Breast epithelium (tissue), 4 donors: ENCODE results near the gene NUBPL. TPM values are rescaled to one million over a fixed set of nuclear protein-coding genes. Genes with fewer than 3 reads are reported as not detected.

Source experiments
- DNase-seq, 2 donors: peaks; one replicate each; pipeline ENCODE4 v3.0.0-alpha.2; 2019; ENCODE audit warnings: low spot score in 2 of 2
- H3K27ac ChIP-seq, 2 donors: fragments of 200-600 bp; sonication (generic) in 1 of 2; one replicate each; pipeline ENCODE4 v1.5.1; 2016 to 2019; ENCODE audit warnings: mild to moderate bottlenecking in 1 of 2
- H3K27me3 ChIP-seq, 2 donors: fragments of 200-600 bp; sonication (generic) in 1 of 2; one replicate each; pipeline versions ENCODE4 v1.5.1 to v1.6.0; 2017 to 2019; ENCODE audit warnings: control low read depth in 1 of 2, mild to moderate bottlenecking in 1 of 2
- H3K36me3 ChIP-seq: fragments of 200-600 bp; one replicate; pipeline ENCODE4 v1.5.1; 2019
- H3K4me1 ChIP-seq, 2 donors: fragments of 200-600 bp; sonication (generic); one replicate each; pipeline ENCODE4 v1.5.1; 2016 to 2019; ENCODE audit warnings: control low read depth in 1 of 2
- H3K4me3 ChIP-seq, 3 donors: fragments of 200-600 bp; sonication (generic); 1 replicate in 2 of 3; 2 replicates in 1 of 3; pipeline ENCODE4 v1.5.1; 2016 to 2019; ENCODE audit warnings: mild to moderate bottlenecking in 3 of 3, moderate library complexity in 2 of 3
- H3K9me3 ChIP-seq, 2 donors: fragments of 200-600 bp; sonication (generic) in 1 of 2; one replicate each; pipeline ENCODE4 v1.5.1; 2016 to 2019; ENCODE audit warnings: control low read depth in 1 of 2
- POLR2A ChIP-seq: fragments of 450-650 bp; IDR thresholded peaks from one replicate; pipeline ENCODE4 v1.6.1; 2016; ENCODE audit warnings: antibody characterized with exemption, mild to moderate bottlenecking, moderate library complexity
- POLR2AphosphoS5 ChIP-seq, 3 donors: sonication (generic); formaldehyde crosslinking; IDR thresholded peaks; one replicate each; pipeline ENCODE4 v1.6.1; 2017; ENCODE audit warnings: antibody characterized with exemption in 3 of 3
- intact Hi-C: fragments of 100-400 bp; cut with DNase I; formaldehyde crosslinking; loops from one replicate; pipeline ENCODE4 v1.15.1; 2023; ENCODE audit warnings: low total_unique reads
- total RNA-seq, 3 donors: library from RNA; depleted of rRNA; stranded (reverse); fragments of >200 nt; gene quantifications; one replicate each; pipeline ENCODE4 v1.1.0, GENCODE V29; 2016
- TF ChIP-seq, protein P1 (sequence below), 3 donors: fragments of 450-650 bp; IDR thresholded peaks; one replicate each; pipeline ENCODE4 v1.5.1; 2016 to 2017; ENCODE audit warnings: antibody characterized with exemption in 3 of 3, mild to moderate bottlenecking in 3 of 3, moderate library complexity in 3 of 3

The NUBPL gene
- total RNA-seq, 3 donors from 2014 or later = 10.9 to 16.2 (median 12.5) TPM

DNA sequence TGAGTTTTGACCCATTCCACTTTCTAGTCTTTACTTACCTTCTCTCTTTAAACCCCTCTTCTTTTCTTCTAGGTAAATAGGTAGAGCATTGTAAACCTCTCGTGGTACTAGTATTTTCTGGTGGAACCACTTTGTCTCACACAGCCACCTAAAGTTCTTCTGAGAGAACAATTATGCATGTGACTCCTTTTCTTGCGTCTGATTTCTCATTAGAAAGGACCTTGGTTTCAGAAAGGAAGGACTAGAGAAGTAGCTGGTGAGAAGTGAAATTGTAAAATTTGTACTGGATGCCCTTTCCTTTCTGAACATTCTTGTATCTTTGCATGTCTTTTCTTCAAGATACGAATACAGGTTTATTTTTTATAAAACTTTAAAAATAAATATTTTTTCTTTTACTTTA lies 99.0 kb downstream of the NUBPL start:
- H3K9me3 ChIP-seq = peaks cover 0 to 14% of the 10 kb centered on the region in 2 donors
- H3K27me3 ChIP-seq = no peaks in the 10 kb centered on the region
- H3K4me3 ChIP-seq = no peak overlapping the region
- H3K27ac ChIP-seq = no peak overlapping the region
- no peak for DNase-seq
- intact Hi-C loops = no loop called here
- H3K4me1 ChIP-seq = no peaks in the 10 kb centered on the region
- H3K36me3 ChIP-seq = no peaks in the 10 kb centered on the region
- TF ChIP-seq, protein P1, sequence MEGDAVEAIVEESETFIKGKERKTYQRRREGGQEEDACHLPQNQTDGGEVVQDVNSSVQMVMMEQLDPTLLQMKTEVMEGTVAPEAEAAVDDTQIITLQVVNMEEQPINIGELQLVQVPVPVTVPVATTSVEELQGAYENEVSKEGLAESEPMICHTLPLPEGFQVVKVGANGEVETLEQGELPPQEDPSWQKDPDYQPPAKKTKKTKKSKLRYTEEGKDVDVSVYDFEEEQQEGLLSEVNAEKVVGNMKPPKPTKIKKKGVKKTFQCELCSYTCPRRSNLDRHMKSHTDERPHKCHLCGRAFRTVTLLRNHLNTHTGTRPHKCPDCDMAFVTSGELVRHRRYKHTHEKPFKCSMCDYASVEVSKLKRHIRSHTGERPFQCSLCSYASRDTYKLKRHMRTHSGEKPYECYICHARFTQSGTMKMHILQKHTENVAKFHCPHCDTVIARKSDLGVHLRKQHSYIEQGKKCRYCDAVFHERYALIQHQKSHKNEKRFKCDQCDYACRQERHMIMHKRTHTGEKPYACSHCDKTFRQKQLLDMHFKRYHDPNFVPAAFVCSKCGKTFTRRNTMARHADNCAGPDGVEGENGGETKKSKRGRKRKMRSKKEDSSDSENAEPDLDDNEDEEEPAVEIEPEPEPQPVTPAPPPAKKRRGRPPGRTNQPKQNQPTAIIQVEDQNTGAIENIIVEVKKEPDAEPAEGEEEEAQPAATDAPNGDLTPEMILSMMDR (IDR thresholded peaks at IDR 0.05) = no peak
- TF ChIP-seq POLR2A (no peak), POLR2AphosphoS5 (IDR thresholded peaks at IDR 0.05) (no peak)

DNA sequence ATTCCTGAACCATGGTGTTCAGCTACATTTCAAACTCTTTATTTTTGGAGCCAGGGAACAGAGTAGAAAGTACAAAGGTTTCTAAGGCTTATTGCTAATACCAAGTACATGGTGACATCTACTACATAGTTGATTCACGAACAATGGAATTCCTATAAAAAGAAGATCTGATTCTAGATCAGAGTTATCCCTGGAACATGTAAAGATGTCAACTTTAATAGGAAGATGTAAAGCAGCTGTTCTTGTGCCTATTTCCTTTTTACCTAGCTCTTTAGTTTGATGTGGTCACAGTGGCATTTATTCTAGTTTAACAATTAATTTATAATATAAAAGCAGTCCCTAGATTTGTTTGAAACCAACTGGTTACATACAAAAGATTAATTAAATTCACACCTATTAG lies 99.5 kb downstream of the NUBPL start:
- Histone ChIP-seq H3K4me3 (no peak overlapping the region), H3K36me3 (no peaks in the 10 kb centered on the region), H3K9me3 (peaks cover 0 to 19% of the 10 kb centered on the region in 2 donors), H3K27me3 (no peaks in the 10 kb centered on the region), H3K27ac (no peak overlapping the region), H3K4me1 (no peaks in the 10 kb centered on the region)
- DNase-seq = no peak
- intact Hi-C loops = no loop called here
- TF ChIP-seq, protein P1 (IDR thresholded peaks at IDR 0.05) = no peak
- no peak for TF ChIP-seq POLR2A
- TF ChIP-seq POLR2AphosphoS5 (IDR thresholded peaks at IDR 0.05) = no peak

DNA sequence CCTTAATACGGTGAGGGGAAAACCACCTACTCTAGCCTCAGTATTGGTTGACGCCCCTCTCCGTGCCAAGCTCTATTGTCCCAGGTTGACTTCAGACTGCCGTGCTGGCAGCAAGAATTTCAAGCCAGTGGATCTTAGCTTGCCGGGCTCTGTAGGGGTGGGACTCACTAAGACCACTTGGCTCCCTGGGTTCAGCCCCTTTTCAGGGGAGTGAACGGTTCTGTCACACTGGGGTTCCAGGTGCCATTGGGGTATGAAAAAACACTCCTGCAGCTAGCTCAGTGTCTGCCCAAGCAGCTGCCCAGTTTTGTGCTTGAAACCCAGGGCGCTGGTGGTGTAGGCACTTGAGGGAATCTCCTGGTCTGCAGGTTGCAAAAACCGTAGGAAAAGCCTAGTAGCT lies 107.1 kb downstream of the NUBPL start:
- Histone ChIP-seq H3K36me3 (no peaks in the 10 kb centered on the region), H3K4me1 (no peaks in the 10 kb centered on the region), H3K27ac (no peak overlapping the region), H3K27me3 (no peaks in the 10 kb centered on the region), H3K9me3 (peaks cover 0 to 20% of the 10 kb centered on the region in 2 donors), H3K4me3 (no peak overlapping the region)
- DNase-seq = no peak
- intact Hi-C loops = no loop called here
- TF ChIP-seq POLR2A (no peak), POLR2AphosphoS5 (IDR thresholded peaks at IDR 0.05) (no peak)
- TF ChIP-seq, protein P1 (IDR thresholded peaks at IDR 0.05) = no peak

DNA sequence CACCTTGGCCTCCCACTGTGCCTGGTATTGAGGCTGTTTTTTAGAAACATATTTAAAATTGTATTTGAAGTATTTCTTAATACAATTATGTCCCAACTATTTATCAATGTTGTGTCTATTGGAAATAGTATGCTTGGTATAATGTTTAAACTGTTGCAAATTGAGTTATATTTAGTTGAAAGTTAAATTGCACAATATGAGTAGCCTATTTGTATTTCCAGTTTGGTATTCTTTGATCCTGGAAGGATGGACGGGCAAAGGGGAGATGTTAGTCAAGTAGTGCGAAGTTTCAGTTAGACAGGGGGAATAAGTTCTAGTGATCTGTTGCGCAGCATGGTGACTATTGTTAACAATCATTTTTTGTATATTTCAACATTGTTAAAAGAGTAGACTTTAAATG lies 111.5 kb downstream of the NUBPL start:
- intact Hi-C loops = loop anchor here (2.0 kb wide), 1 partner anchor 40 kb away; no protein-coding TSS in a partner anchor
- no peak for TF ChIP-seq POLR2AphosphoS5 (IDR thresholded peaks at IDR 0.05)
- no peak for TF ChIP-seq POLR2A
- TF ChIP-seq, protein P1 (IDR thresholded peaks at IDR 0.05) = no peak
- no peaks in the 10 kb centered on the region for H3K36me3 ChIP-seq
- no peaks in the 10 kb centered on the region for H3K4me1 ChIP-seq
- no peak overlapping the region for H3K27ac ChIP-seq
- no peak overlapping the region for H3K4me3 ChIP-seq
- no peaks in the 10 kb centered on the region for H3K9me3 ChIP-seq
- no peaks in the 10 kb centered on the region for H3K27me3 ChIP-seq
- DNase-seq = no peak

DNA sequence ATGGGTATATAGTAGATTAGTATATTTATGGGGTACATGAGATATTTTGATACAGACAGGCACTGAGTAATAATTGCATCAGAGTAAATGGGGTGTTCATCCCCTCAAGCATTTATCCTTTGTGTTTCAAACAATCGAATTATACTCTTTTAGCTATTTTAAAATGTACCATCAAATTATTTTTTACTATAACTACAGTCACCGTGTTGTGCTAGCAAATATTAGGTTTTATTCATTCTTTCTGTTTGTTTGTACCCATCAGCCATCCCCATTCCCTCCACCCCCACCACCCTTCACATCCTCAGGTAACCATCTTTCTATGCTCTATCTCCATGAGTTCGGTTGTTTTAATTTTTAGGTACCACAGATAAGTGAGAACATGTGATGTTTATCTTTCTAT lies 115.8 kb downstream of the NUBPL start:
- no peaks in the 10 kb centered on the region for H3K36me3 ChIP-seq
- intact Hi-C loops = no loop called here
- no peak for DNase-seq
- H3K27ac ChIP-seq = no peak overlapping the region
- no peak overlapping the region for H3K4me3 ChIP-seq
- H3K27me3 ChIP-seq = no peaks in the 10 kb centered on the region
- H3K9me3 ChIP-seq = no peaks in the 10 kb centered on the region
- TF ChIP-seq, protein P1 (IDR thresholded peaks at IDR 0.05) = no peak
- TF ChIP-seq POLR2AphosphoS5 (IDR thresholded peaks at IDR 0.05) (no peak), POLR2A (no peak)
- H3K4me1 ChIP-seq = no peaks in the 10 kb centered on the region
